Keratinocyte (primary cell): ENCODE measurements around the gene CFAP20DC. TPM values are rescaled to one million over a fixed set of nuclear protein-coding genes. Genes with fewer than 3 reads are reported as not detected.

Experiments
- DNase-seq: peaks from one replicate; pipeline ENCODE4 v3.0.0-alpha.2; 2011; ENCODE audit warnings: low read depth, missing footprints, low spot score
- FAIRE-seq: peaks from 2 replicates; lab custom pipeline; 2011; peaks lifted over from hg19 to GRCh38; lab: Jason Lieb, UNC
- H2AFZ ChIP-seq: 2 replicates; pipeline ENCODE4 v1.6.0; 2012; ENCODE audit warnings: low read length, control low read depth, inconsistent platforms; ENCODE audit not compliant: control insufficient read depth
- H3K27ac ChIP-seq: 2 replicates; pipeline ENCODE4 v1.5.1; 2011; ENCODE audit warnings: low read length; ENCODE audit not compliant: control insufficient read depth, insufficient read depth
- H3K27me3 ChIP-seq: 3 replicates; pipeline ENCODE4 v1.6.0; 2011; ENCODE audit warnings: low read length; ENCODE audit not compliant: control insufficient read depth, insufficient read depth; ENCODE audit errors: extremely low read depth
- H3K36me3 ChIP-seq, 2 experiments: 2 replicates in 1 of 2; 3 replicates in 1 of 2; pipeline ENCODE4 v1.5.1; 2011; ENCODE audit warnings: low read length in 2 of 2, mild to moderate bottlenecking in 1 of 2; ENCODE audit not compliant: control insufficient read depth in 2 of 2, insufficient read depth in 2 of 2; ENCODE audit errors: extremely low read depth in 1 of 2
- H3K4me1 ChIP-seq: 3 replicates; pipeline ENCODE4 v1.5.1; 2011; ENCODE audit warnings: low read length; ENCODE audit not compliant: control insufficient read depth, insufficient read depth; ENCODE audit errors: extremely low read depth
- H3K4me2 ChIP-seq: 3 replicates; pipeline ENCODE4 v1.6.0; 2011; ENCODE audit warnings: low read depth, low read length; ENCODE audit not compliant: control insufficient read depth, insufficient read depth; ENCODE audit errors: extremely low read depth
- H3K4me3 ChIP-seq, 3 experiments: fragments of 200-600 bp in 1 of 3; sonication (generic) in 1 of 3; 2 replicates in 2 of 3; 3 replicates in 1 of 3; pipeline ENCODE4 v1.5.1; 2011 to 2016; ENCODE audit warnings: low read length in 3 of 3, mild to moderate bottlenecking in 3 of 3, control low read depth in 2 of 3, inconsistent platforms in 1 of 3, low read depth in 1 of 3, mixed read lengths in 1 of 3, mixed run types in 1 of 3, moderate library complexity in 1 of 3; ENCODE audit not compliant: control insufficient read depth in 2 of 3, insufficient read depth in 2 of 3; ENCODE audit errors: extremely low read depth in 1 of 3
- H3K79me2 ChIP-seq: 2 replicates; pipeline ENCODE4 v1.6.0; 2012; ENCODE audit warnings: low read length; ENCODE audit not compliant: control insufficient read depth, insufficient read depth
- H3K9ac ChIP-seq: 3 replicates; pipeline ENCODE4 v1.6.0; 2011; ENCODE audit warnings: low read length; ENCODE audit not compliant: control insufficient read depth, insufficient read depth; ENCODE audit errors: extremely low read depth
- H3K9me1 ChIP-seq: 3 replicates; pipeline ENCODE4 v1.6.0; 2011; ENCODE audit warnings: low read length; ENCODE audit not compliant: control insufficient read depth, insufficient read depth; ENCODE audit errors: extremely low read depth
- H3K9me3 ChIP-seq: 2 replicates; pipeline ENCODE4 v1.5.1; 2012; ENCODE audit warnings: low read depth, low read length; ENCODE audit not compliant: control insufficient read depth
- H4K20me1 ChIP-seq: 3 replicates; pipeline ENCODE4 v1.6.0; 2011; ENCODE audit warnings: low read length; ENCODE audit not compliant: control insufficient read depth, insufficient read depth; ENCODE audit errors: extremely low read depth
- EZH2 ChIP-seq: IDR thresholded peaks from one replicate; pipeline ENCODE4 v1.6.1; 2012; ENCODE audit warnings: inconsistent platforms, mild to moderate bottlenecking, low read length, moderate library complexity
- dilution Hi-C: fragments of 300-500 bp; cut with MboI; formaldehyde crosslinking; loops from one replicate; pipeline ENCODE4 v1.7.0; 2020; ENCODE audit warnings: low sequenced_read_pairs; ENCODE audit not compliant: extremely low pct_ligation_motif_present
- polyA plus RNA-seq, 5 experiments: library from polyadenylated mRNA; depleted of rRNA in 3 of 5; stranded (reverse) in 3 of 5; stranded (forward) in 1 of 5; unstranded in 1 of 5; fragments of >200 nt; gene quantifications; 1 replicate in 1 of 5; 2 replicates in 3 of 5; 3 replicates in 1 of 5; pipeline versions ENCODE4 v1.2.1 to v1.2.3, GENCODE V29; 2011 to 2012; ENCODE audit warnings: missing spikeins in 2 of 5, low read depth in 1 of 5, low replicate concordance in 1 of 5
- TF ChIP-seq, protein P1 (sequence below), 3 experiments: IDR thresholded peaks in 1 of 3; conservative IDR thresholded peaks in 1 of 3; optimal IDR thresholded peaks in 1 of 3; 2 replicates in 2 of 3; 3 replicates in 1 of 3; pipeline versions ENCODE3 to v1.5.1; 2011; ENCODE audit warnings: low read length in 3 of 3, mild to moderate bottlenecking in 3 of 3, moderate library complexity in 2 of 3, control low read depth in 1 of 3, inconsistent platforms in 1 of 3; ENCODE audit not compliant: insufficient read depth in 2 of 3; ENCODE audit errors: extremely low read depth in 1 of 3

The CFAP20DC gene
- polyA plus RNA-seq, 1 donor (not counting 4 experiments of a cell fraction or from before 2014, with no cell fraction given): 6.3 TPM

DNA sequence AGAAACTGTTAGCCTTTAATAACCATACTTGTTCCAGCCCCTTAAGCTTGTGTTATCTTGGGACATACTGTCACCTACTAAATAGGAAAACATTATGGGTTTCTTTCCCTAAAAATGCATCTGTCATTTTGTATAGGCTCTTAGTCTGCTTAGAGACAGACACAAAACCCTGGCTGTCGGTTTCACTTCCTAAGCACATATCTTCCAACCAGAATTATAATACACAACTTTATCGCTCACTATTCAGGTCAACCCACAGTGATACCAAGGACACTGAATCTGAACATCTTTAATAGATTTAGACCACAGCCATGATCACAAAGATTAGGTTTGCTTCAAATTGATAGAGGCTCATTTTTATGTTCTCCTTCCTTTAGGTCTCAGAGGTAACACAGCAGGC, 111.8 kb downstream of the CFAP20DC start:
- FAIRE-seq (no peak), DNase-seq (no peak)
- TF ChIP-seq, protein P1, sequence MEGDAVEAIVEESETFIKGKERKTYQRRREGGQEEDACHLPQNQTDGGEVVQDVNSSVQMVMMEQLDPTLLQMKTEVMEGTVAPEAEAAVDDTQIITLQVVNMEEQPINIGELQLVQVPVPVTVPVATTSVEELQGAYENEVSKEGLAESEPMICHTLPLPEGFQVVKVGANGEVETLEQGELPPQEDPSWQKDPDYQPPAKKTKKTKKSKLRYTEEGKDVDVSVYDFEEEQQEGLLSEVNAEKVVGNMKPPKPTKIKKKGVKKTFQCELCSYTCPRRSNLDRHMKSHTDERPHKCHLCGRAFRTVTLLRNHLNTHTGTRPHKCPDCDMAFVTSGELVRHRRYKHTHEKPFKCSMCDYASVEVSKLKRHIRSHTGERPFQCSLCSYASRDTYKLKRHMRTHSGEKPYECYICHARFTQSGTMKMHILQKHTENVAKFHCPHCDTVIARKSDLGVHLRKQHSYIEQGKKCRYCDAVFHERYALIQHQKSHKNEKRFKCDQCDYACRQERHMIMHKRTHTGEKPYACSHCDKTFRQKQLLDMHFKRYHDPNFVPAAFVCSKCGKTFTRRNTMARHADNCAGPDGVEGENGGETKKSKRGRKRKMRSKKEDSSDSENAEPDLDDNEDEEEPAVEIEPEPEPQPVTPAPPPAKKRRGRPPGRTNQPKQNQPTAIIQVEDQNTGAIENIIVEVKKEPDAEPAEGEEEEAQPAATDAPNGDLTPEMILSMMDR (optimal IDR thresholded peaks at IDR 0.05 in 1 of 3, IDR thresholded peaks at IDR 0.05 in 1 of 3, conservative IDR thresholded peaks at IDR 0.05 in 1 of 3; ENCODE audit: extremely low read depth in 1 of 3, insufficient read depth in 2 of 3, low read length in 3 of 3): no peak
- TF ChIP-seq EZH2: no peak
- H3K9me3 ChIP-seq: no peaks in the 10 kb centered on the region
- H3K4me2 ChIP-seq: no peak overlapping the region
- no peak overlapping the region for H3K4me3 ChIP-seq
- no peaks in the 10 kb centered on the region for H3K36me3 ChIP-seq
- no peaks in the 10 kb centered on the region for H3K79me2 ChIP-seq
- H3K27ac ChIP-seq: no peak overlapping the region
- H3K9ac ChIP-seq: no peak overlapping the region
- H3K9me1 ChIP-seq: no peaks in the 10 kb centered on the region
- dilution Hi-C loops: no loop called here
- no peaks in the 10 kb centered on the region for H3K27me3 ChIP-seq
- no peaks in the 10 kb centered on the region for H4K20me1 ChIP-seq
- H3K4me1 ChIP-seq: no peaks in the 10 kb centered on the region
- no peak overlapping the region for H2AFZ ChIP-seq

DNA sequence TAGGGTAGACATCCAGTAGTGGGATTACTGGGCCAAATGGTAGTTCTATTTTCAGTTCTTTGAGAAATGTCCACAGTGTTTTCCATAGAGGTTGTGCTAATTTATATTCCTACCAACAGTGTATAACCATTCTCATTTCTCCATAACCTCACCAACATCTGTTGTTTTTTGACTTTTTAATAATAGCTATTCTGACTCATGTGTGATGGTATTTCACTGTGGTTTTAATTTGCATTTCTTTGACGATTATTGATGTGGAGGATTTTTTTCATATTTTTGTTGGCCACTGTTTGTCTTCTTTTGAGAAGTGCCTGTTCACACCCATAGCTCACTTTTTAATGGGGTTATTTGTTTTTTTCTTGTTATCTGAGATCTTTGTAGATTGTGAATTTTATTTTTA, 125.2 kb downstream of the CFAP20DC start:
- Histone ChIP-seq H3K79me2 (no peaks in the 10 kb centered on the region), H3K4me3 (no peak overlapping the region), H3K4me1 (no peaks in the 10 kb centered on the region), H3K9ac (no peak overlapping the region), H3K27me3 (no peaks in the 10 kb centered on the region), H3K4me2 (no peak overlapping the region), H3K9me1 (no peaks in the 10 kb centered on the region), H3K36me3 (no peaks in the 10 kb centered on the region), H4K20me1 (no peaks in the 10 kb centered on the region), H2AFZ (no peak overlapping the region), H3K9me3 (peaks cover 2% of the 10 kb centered on the region), H3K27ac (no peak overlapping the region)
- no peak for DNase-seq
- no peak for FAIRE-seq
- dilution Hi-C loops: no loop called here
- TF ChIP-seq, protein P1 (optimal IDR thresholded peaks at IDR 0.05 in 1 of 3, IDR thresholded peaks at IDR 0.05 in 1 of 3, conservative IDR thresholded peaks at IDR 0.05 in 1 of 3; ENCODE audit: extremely low read depth in 1 of 3, insufficient read depth in 2 of 3, low read length in 3 of 3): no peak
- TF ChIP-seq EZH2: no peak
